Amniotic stem cell (primary cell): ENCODE results near the gene SNX4.
A peak's percentile ranks its signal among the peaks of the same experiment; 100 is the strongest.
"Not testable (repeated sequence)": the region's sequence is repeated elsewhere in the genome, so short reads cannot be mapped to it uniquely, and the experiment has no call there.

Experiments used
- DNase-seq: peaks from one replicate; lab custom pipeline; 2025; lab: John Stamatoyannopoulos, UW

Gene SNX4

DNA sequence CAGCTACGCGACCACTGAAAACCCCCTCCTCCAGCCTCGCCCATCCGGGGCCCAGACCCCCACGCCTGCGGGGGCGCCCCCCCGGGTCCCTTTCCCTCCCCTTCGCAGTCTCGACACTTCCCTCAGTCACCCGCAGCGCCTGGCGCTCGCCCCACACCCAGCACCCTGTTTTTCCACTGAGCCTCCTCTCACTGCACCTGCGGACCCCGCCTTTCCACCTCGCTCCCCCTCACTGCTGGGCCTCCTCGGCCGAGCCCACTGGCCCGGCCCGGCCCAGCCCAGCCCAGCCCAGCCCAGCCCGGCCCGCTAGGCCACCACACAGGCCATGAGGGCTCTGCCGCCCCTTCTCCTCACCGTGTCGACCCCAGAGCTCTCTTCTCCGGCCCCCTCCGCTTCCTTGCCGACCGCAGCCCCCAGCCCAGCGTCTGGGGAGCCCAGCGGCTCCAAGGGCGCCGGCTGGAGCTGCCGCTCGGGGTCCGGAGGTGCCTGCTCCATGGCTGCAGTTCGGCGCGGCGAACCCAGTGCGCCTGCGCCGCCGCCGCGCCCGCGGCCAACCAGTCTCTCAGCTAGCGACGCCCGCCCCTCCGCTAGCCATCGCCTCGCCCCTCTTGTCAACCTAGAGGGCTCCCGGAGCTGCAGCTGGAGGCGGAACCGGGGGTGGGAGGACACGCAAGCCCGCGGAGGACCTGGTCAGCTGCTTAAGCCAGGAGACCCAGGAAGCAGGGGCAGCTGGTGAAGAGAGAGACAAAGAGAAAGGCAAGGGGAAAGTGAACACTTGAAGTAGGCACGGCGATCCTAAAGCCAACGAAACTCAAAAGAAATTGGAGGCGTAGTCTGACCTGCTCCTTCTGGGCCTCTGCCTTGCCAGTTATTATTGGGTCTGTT lies at the start of gene SNX4:
Gene SNX4 (minus strand): TSS at position 525 of the 885 bp plus-strand sequence. CDS start 30 bp downstream, at position 495.
- peak; percentile 90 for DNase-seq

DNA sequence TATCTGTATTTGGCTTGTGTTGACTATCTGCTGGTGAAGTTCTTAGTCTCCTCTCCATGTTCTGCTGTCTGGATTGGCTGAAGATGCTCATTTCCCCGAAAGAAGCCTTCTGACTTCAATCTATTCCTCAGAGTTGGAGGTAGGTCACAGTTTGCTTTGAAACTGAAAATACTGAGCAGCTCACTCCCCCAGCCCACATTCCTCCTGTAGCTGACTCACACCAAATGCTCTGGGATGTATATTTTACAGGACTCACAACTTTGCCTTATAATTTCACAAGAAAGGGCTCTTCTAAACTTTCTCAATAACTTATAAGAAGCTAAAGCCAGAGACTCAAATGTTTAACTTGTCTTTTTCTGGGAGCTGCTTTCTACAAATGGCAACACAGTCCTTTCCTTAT lies 36.3 kb upstream of the SNX4 start:
- DNase-seq: peak; percentile 11

DNA sequence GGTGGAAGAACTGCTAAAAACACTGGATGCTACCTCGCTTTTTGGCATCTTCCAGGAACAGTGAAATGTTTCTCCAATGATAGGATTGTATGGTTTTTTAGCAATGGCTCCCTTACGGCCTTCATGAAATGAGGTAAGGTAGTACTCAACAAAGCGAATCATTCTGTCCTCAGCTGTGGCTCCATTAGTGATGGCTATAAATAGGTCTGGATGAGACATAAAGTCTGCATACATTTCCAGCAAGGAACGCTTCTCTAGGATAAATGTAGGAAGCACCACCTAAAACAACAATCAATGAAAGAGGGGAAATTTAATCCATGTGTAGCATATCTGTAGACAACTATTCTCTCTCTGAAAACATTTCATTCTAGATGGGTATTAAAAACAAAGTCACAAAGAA lies 32.4 kb upstream of the SNX4 start:
- no peak for DNase-seq

DNA sequence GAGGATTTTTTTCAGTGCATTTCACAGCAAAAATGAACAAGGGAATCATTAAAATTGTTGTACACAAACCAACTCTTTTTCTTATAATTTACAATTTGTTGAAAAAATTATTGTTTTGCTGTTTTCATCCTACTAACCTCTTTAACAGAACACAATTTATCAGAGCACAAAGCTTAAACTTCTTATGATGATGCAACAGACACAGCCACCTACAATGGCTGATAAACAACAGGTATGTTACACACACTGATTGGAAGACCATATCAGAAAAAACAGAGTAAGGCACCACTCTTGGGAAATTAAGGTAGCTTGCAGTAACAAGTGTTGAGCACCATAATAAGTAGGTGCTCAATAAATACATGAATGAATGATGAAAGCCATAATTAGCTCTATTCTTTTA lies 8.9 kb upstream of the SNX4 start:
- no peak for DNase-seq

DNA sequence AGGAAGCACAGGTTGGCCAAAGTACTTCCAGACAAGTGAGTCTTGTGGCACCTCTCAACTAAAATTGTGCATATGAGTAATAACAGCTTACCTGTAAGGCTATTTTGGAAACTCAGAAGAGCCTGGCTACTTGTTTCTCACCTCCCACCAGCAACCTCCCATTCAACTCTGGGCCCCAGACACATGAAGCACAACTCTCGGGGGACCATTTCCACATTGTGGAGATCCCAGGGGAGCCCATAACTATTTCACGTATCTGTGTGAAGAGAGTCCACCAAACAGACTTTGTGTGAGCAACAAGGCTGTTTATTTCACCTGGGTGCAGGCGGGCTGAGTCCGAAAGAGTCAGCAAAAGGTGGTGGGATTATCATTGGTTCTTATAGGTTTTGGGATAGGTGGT lies 5.2 kb upstream of the SNX4 start:
- no peak for DNase-seq

DNA sequence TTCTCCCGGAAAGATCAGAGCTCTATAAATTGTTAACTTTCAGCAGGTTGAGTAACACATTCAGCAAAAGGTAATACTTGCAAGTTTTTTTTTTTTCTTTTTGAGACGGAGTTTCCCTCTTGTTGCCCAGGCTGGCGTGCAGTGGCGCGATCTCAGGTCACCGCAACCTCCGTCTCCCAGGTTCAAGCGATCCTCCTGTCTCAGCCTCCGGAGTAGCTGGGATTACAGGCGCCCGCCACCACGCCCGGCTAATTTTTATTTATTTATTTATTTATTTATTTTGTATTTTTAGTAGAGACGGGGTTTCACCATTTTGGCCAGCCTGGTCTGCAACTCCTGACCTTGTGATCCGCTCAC lies 539 bp upstream of the SNX4 start:
- DNase-seq: not testable (repeated sequence)

DNA sequence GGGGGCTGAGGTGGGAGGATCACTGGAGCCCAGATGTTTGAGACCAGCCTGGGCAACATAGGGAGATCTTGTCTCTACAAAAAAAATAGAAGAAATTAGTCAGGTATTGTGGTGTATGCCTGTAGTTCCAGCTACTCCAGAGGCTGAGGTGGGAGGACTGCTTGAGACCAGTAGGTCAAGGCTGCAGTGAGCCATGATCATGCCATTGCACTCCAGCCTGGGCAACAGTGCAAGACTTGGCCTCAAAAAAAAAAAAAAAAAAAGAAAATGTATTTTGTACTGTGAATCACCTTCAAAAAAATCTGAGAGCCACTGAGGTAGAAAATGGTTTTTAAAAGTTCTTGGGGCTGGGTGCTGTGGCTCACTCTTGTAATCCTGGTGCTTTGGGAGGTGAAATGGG lies 4.6 kb downstream of the SNX4 start:
- DNase-seq: no peak

DNA sequence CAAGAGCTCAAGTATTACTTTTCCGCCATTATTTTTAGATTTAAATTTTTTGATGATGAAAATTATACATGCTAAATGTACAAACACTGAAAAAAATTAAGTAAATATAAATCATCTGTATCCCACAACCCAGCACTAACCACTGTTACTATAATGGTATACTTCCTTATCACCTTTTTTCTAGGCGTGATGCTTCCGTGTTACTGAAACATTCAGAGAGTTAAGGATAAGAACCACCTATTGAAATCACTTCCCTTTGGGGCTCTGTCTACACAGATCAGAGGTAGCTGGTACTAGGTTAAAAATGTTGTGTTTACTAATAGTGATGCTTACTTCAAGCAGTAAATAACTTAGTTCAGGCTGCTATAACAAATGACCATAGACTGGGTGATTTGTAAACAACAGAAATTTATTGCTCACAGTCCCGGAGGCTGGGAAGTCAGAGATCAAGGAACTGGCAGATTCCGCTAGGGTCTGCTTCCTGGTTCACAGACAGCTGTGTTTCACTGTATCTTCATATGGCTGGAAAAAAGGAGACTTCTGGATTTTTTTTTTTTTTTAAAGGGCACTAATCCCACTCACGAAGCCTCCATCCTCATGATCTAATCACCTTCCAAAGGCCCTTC lies 6.4 kb downstream of the SNX4 start:
- no peak for DNase-seq

DNA sequence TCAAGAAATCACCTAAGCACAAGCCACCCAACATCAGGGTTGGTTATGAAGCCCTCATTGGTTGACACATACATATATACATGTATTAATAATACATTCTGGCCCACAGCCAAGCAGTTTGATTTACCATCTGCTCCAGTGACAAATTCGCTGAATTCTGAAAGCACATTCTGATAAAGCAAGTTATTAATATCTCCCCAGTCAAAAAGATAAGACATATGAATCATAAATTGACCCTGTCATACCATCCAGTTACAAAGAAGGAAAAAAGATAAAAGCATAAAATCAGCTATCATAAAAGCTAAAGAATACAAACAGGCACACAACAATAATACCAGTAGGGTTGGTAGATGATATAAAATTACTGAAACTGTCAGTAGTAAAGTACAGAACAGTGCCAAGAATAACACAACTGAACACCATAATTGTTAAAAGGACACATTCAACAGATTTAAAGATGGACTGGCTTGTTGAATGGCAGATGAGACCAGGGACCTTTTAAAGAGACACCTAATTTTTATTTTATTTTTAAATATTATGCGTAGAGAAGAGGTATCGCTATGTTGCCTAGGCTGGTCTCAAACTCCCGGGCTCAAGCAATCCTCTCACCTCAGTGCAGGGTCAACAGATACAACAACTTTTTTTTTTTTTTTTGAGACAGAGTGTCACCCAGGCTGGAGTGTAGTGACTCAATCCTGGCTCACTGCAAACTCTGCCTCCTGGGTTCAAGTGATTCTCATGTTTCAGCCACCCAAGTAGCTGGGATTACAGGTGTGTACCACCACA lies 7.7 kb downstream of the SNX4 start:
- peak; percentile 30 for DNase-seq

DNA sequence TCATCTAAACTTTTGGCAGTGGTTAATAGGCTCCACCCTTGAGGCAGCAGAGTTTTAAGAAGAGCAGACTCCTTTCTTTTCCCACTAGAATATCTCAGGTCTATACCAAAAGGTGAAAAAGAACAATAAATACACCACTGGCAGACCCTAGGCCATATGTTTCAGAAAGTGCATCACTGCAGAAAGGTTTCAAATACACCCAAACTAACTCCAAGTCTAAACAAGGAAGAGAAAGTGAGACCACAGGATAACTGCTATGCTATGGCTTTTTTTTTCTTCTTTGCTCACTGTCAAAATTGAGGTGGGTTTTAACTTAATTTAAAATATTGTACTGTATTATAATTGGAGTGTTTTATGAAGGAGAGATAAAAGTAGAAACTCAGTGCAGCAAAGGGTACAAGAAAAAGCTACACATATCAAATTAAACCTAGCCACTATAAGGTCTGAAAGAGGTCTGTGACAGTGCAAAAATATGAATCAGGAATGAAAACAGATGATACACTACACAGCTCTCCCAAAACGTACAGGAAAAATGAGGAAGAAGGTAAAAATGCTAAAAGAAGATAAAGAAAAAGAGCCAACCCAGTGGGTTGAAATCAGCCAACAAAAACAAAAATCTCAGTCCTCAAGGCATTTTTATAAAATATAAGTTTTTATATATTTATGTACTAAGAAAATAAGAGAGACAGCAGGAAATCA lies 8.4 kb downstream of the SNX4 start:
- no peak for DNase-seq

DNA sequence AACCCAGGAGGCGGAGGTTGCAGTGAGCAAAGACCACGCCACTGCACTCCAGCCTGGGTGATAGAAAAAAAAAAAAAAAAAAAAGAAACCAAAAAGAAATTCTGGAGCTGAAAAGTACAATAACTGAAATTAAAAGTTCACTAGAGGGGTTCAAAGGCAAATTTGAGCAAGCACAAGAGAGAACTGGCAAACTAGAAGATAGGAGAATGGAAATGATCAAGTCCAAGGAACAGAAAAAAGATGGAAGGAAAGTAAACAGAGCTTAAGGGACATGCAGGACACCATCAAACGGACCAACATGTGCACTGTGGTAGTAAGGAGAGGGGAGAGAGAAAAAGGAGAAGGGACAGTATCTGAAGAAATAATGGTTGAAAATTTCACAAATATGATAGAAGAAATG lies 12.9 kb downstream of the SNX4 start:
- DNase-seq: no peak

DNA sequence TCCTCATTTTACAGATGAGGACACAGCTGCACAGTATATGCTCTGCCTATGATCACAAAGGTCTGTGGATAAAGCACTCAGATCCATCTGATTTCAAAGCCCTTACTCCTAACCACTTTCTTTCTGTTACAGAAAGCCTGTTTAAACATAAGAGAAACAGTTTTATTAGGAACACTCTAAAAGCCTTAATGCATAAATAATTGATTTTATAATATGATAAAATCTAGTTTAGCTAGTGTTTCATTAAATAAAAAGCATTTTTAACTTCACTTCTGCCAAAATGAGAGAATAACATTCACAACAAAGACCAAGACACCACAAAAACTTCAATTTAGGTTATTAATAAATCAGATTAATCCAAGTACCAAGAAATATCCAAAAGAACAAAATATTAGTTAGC lies 21.4 kb downstream of the SNX4 start:
- DNase-seq: no peak

DNA sequence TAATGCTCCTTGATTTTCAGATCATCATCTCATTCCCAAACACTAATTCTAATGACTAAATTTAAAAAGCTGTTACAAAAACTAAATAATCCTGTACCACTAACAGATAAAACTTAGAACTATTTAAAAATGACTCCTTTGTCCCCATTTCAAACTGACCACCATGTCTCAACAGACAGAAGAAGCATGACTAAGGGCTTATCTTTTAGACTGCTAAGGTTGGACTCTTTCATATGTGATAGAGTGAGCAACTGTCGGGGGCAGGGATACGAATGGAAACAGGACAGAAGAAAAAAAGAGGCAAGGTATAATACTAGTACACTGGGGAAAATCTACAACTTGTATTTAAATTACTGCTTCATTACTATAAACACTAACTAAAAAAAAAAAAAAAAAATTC lies 23.3 kb downstream of the SNX4 start:
- no peak for DNase-seq

DNA sequence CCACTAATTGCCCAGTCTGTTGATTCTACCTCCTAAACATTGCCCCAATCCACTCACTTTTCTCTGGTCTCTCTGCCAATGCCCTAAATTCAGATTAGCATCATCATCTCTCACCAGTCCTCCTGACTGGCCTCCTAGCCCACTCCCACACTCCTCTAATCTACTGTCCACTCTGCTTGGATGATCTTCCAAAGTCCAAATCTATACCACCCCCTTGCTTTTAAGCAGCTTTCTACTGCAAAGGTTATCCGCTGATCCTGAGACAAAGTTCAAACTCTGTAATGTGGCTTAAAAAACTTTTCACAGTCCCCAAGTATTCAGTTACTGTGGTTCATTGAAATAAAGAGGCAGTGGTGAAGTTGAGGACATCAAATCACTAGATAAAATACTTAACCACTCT lies 37.6 kb downstream of the SNX4 start:
- no peak for DNase-seq

DNA sequence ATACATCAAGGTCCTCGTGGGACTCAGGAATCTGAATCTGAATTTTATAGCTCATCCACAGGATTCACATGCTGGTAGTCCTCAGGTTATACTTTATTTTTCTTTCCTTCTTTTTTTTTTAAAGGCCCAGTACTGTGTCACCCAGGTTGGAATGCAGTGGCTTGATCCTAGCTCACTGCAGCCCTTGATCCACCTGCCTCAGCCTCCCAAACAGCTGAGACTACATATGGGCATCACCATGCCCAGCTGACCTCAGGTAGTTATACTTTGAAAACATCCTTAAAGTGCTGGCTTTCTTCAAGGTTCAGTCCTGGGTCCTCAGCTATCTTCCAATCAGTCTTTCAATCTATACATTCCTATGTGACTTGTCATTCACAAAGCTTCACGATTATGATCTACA lies 38.2 kb downstream of the SNX4 start:
- DNase-seq: no peak

DNA sequence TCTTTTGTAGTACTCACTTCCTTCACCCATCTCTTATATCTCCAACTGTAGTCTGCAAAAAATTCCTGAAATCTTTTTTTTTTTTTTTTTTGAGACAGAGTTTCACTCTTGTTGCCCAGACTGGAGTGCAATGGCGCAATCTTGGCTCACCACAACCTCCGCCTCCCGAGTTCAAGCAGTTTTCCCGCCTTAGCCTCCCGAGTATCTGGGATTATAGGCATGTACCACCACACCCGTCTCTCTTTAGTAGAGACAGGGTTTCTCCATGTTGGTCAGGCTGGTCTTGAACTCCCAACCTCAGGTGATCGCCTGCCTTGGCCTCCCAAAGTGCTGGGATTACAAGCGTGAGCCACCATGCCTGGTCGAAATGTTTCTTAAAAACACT lies 38.6 kb downstream of the SNX4 start:
- not testable (repeated sequence) for DNase-seq

DNA sequence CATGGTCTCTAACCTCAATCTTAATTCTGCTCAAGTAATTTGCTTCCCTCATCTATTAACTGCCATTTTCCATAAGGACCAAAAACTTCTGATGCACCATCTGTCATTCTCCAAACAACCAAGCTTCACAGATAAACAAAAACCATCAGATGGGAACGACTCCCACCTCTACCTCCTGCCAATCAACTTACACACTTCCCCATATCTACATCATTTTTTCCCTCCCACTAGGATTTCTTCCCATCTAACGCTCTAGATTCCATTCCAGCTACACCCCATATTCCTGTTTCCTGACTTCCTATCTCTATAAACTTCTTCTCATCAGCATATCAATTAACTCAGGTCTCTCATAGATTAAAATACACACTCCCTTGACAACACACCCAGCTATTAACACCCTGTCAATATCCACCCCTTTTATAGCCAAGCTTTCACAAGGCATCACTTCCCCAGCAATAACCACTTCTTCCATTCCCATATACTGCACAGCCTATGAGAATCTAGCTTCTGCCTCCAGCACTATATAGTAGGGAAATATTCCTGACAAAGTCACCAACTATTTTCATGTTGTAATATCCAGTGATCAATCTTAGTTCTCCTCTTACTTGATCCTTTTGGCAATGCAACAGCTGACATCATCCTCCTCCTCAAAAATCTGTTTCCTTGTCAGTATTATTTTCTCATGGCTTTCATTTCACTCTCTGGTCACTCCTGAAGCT lies 39.2 kb downstream of the SNX4 start:
- peak; percentile 10 for DNase-seq

DNA sequence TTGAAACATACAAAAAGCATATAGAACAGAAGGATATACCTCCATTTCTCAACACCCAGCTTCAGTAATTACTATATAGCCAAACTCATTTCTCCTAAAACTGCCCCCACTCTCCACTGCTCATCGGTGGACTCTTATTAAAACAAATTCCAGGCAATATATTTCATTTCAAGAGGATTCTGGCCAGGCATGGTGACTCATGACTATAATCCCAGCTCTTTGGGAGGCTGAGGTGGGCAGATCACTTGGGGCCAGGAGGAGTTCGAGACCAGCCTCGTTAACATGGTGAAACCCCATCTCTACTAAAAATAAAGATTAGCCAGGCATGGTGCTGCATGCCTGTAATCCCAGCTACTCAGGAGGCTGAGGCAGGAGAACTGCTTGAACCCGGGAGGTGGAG lies 40.9 kb downstream of the SNX4 start:
- DNase-seq: no peak

DNA sequence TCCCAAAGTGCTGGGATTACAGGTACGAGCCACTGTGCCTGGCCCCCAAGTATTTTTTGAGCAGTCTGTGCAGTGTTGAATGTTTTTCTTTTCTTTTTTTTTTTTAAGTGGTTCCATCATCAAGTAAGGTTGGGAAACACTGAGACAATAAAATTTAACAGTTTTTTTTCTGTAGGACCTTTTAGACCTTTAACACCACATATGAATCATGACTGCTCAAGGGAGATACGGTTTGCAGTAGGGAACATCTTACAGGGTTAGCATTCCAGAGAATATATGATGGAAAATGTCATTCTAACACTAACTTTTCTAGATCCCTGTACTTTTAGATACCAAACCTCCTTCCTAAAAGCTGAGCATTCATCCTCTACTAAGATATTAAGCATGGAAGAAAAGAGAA lies 41.7 kb downstream of the SNX4 start:
- DNase-seq: no peak

DNA sequence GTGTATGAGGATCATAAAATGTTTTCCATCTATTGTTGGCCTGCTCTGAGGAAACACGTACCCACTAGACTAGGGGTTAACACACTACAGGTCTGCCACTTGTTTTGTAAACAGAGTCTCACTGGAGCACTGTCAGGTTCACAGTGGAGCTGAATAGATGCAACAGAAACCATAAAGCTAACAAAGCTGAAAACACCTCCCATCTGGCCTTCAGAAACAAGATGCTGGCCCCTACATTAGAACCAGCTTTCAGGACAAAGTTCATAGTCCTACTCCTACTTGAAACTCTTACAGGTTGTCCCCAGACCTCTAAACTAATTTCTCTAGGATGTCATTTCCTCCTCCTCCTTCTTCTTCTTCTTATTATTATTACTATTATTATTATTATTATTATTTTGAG lies 42.3 kb downstream of the SNX4 start:
- DNase-seq: no peak

DNA sequence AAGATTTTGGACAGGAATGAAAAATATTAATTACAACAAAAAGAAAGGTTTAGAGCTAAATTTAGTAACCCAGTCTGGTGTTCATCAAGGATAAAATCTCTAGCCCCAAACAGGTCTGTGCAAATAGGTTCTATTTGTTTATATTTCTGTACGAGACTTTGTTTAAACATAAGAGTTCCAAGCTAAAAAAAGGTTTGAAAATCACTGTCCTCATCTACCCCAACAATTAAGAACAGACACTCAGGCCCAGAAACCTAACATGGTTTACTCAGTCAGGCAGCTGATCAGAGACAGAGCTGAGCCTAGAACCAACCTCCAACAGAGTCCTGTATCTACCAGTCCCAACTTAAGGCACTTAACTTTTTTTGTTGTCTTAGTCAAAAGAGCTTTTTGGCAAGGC lies 49.3 kb downstream of the SNX4 start:
- no peak for DNase-seq
